ENCODE data around the gene ART1.

Gene ART1

DNA sequence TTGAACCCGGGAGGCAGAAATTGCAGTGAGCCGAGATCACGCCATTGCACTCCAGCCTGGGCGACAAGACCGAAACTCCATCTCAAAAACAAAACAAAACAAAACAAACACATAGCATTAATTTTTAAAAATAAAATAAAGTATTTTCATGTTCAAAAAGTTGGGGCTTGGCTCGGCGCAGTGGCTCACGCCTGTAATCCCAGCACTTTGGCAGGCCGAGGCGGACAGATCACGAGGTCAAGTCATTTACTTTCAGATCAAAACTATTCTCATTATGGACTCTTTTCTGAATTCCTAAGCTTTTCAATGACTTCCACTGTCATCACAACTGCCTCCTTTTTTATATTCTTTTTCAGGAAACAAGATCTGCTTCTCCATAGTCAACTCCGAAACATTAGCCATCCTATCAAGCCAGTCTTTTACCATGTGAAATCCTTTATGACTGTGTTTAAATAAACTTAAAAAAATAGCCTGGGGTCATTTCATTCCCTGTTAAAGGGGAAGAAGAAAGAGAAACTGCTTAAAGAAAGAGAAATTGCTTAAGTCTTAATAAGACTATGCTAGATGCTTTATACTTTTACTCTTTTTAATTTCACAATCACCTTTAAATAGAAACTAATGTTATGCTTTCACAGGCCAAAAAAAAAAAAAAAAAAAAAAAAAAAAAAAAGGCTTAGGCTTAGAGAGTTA is 39.3 kb downstream of the ART1 start:
- Mint-ChIP-seq H3K27me3 (ENCODE audit: low read depth) (no peaks in the 10 kb centered on the region), H3K9me3 (no peaks in the 10 kb centered on the region), H3K36me3 (ENCODE audit: low read depth) (peaks cover 76% of the 10 kb centered on the region), H3K4me3 (no peak overlapping the region), H3K27ac (no peak overlapping the region), H3K4me1 (no peaks in the 10 kb centered on the region)
- TF ChIP-seq, protein P1, sequence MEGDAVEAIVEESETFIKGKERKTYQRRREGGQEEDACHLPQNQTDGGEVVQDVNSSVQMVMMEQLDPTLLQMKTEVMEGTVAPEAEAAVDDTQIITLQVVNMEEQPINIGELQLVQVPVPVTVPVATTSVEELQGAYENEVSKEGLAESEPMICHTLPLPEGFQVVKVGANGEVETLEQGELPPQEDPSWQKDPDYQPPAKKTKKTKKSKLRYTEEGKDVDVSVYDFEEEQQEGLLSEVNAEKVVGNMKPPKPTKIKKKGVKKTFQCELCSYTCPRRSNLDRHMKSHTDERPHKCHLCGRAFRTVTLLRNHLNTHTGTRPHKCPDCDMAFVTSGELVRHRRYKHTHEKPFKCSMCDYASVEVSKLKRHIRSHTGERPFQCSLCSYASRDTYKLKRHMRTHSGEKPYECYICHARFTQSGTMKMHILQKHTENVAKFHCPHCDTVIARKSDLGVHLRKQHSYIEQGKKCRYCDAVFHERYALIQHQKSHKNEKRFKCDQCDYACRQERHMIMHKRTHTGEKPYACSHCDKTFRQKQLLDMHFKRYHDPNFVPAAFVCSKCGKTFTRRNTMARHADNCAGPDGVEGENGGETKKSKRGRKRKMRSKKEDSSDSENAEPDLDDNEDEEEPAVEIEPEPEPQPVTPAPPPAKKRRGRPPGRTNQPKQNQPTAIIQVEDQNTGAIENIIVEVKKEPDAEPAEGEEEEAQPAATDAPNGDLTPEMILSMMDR (IDR thresholded peaks at IDR 0.05; ENCODE audit: unreplicated experiment in 3 of 3), result no peak

DNA sequence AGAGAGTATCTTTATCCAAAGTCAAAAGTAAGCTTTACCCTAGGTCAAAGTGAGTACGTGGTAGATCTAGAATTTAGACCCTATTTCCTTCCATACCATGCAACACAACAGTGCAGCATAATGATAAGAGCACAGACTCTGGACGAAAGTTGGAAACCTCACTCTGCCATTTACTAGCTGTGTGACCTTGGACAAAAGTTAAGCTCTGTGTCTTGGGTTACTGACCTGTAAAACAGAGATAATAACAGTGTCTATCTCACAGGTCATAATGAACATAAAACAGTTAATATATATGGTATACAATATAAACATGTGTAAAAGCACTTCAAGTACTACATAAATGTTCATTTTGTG is 39.9 kb downstream of the ART1 start:
- Mint-ChIP-seq H3K27ac (no peak overlapping the region), H3K9me3 (no peaks in the 10 kb centered on the region), H3K36me3 (ENCODE audit: low read depth) (peaks cover 72% of the 10 kb centered on the region), H3K4me3 (no peak overlapping the region), H3K4me1 (no peaks in the 10 kb centered on the region), H3K27me3 (ENCODE audit: low read depth) (no peaks in the 10 kb centered on the region)
- TF ChIP-seq, protein P1 (IDR thresholded peaks at IDR 0.05; ENCODE audit: unreplicated experiment in 3 of 3), result no peak

DNA sequence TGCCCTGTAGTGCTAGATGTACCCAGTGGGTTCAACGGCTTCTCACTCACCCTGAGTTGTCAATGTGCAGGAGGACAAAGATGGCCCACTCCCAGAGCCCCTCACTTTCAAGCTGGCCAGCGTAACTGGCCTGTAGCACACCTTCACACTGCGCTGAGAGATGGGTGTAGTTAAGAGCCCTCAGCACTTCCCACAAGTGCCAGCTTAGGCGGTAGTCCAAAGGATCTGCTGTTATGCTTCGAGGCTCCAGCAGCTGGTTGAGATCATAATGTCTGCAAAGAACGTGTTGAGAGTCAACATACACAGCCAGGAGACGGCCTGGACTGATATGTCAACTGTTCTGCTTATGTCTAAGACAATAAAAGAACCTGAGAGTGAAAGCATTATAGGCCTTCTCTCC is 41.0 kb downstream of the ART1 start:
- TF ChIP-seq, protein P1 (IDR thresholded peaks at IDR 0.05; ENCODE audit: unreplicated experiment in 3 of 3), result no peak
- no peaks in the 10 kb centered on the region for H3K4me1 Mint-ChIP-seq
- H3K9me3 Mint-ChIP-seq, result no peaks in the 10 kb centered on the region

DNA sequence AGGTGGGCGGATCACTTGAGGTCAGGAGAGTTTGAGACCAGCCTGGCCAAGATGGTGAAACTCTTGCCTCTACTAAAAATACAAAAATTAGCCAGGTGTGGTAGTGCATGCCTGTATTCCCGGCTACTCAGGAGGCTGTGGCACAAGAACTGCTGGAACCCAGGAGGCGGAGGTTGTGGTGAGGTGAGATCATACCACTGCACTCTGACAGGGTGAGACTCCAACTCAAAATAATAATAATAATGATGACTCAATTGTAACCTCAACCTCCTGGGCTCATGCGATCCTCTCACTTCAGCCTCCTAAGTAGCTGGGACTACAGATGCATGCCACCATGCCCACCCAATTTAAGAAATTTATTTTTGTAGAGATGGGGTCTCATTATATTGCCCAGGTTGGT is 41.8 kb downstream of the ART1 start:
- Mint-ChIP-seq H3K36me3 (ENCODE audit: low read depth) (peaks cover 64% of the 10 kb centered on the region), H3K27ac (no peak overlapping the region), H3K4me1 (no peaks in the 10 kb centered on the region)

More for the DNA sequence above, 41.0 kb downstream of the ART1 start:
- Mint-ChIP-seq H3K4me3 (no peak overlapping the region), H3K27ac (no peak overlapping the region), H3K27me3 (ENCODE audit: low read depth) (no peaks in the 10 kb centered on the region), H3K36me3 (ENCODE audit: low read depth) (peaks cover 68% of the 10 kb centered on the region)

DNA sequence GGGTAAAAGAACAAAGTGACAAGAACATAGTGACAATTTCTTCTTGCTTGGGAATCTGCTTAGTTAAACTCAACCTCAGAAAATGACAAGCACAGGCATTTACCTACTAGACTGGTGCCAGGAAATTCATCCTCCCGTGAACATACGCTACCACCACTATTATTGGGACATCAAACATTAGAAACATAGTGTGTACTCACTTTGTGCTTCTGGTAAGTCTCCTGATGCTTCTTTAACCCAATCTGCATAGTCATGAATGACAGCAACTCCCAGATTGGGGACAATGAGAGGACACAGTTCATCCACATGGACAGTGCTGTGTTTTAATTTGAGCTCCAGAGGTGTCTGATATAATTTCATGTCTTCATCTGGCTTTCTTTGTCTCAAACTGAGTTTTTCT is 55.5 kb downstream of the ART1 start:
- TF ChIP-seq, protein P1 (IDR thresholded peaks at IDR 0.05; ENCODE audit: unreplicated experiment in 3 of 3), result no peak
- Mint-ChIP-seq H3K9me3 (no peaks in the 10 kb centered on the region), H3K4me1 (no peaks in the 10 kb centered on the region), H3K4me3 (no peak overlapping the region), H3K27ac (no peak overlapping the region), H3K36me3 (ENCODE audit: low read depth) (peaks cover 72% of the 10 kb centered on the region), H3K27me3 (ENCODE audit: low read depth) (no peaks in the 10 kb centered on the region)

More for the DNA sequence above, 41.8 kb downstream of the ART1 start:
- Mint-ChIP-seq H3K27me3 (ENCODE audit: low read depth) (no peaks in the 10 kb centered on the region), H3K9me3 (no peaks in the 10 kb centered on the region), H3K4me3 (no peak overlapping the region)
- TF ChIP-seq, protein P1 (IDR thresholded peaks at IDR 0.05; ENCODE audit: unreplicated experiment in 3 of 3), result no peak

DNA sequence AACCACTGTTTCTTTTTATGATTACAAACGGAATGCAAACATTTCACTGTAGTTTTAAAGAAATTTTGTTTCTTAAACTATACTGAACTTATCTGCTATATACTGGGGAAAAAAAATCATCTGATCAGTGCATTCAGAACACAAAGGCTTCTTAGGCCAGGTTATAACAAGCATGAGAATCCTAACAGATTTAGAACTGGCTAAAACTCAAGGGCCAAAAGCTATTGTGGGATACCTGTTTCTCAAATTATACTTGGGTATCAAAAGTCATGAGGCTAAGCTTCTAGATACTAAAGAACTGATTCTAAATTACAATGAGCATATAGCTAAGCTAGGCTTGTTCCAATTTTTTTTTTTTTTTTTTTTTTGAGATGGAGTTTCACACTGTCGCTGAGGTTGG is 56.0 kb downstream of the ART1 start:
- no peaks in the 10 kb centered on the region for H3K27me3 Mint-ChIP-seq (ENCODE audit: low read depth)
- H3K4me3 Mint-ChIP-seq, result no peak overlapping the region
- H3K27ac Mint-ChIP-seq, result no peak overlapping the region
- no peaks in the 10 kb centered on the region for H3K4me1 Mint-ChIP-seq
- H3K9me3 Mint-ChIP-seq, result no peaks in the 10 kb centered on the region
- peaks cover 72% of the 10 kb centered on the region for H3K36me3 Mint-ChIP-seq (ENCODE audit: low read depth)
- TF ChIP-seq, protein P1 (IDR thresholded peaks at IDR 0.05; ENCODE audit: unreplicated experiment in 3 of 3), result no peak
